ENCODE data around the gene CLIC4. TPM values are rescaled to one million over a fixed set of nuclear protein-coding genes. Genes with fewer than 3 reads are reported as not detected.

Gene CLIC4
- polyA plus RNA-seq, 1 experiment = 561 TPM

DNA sequence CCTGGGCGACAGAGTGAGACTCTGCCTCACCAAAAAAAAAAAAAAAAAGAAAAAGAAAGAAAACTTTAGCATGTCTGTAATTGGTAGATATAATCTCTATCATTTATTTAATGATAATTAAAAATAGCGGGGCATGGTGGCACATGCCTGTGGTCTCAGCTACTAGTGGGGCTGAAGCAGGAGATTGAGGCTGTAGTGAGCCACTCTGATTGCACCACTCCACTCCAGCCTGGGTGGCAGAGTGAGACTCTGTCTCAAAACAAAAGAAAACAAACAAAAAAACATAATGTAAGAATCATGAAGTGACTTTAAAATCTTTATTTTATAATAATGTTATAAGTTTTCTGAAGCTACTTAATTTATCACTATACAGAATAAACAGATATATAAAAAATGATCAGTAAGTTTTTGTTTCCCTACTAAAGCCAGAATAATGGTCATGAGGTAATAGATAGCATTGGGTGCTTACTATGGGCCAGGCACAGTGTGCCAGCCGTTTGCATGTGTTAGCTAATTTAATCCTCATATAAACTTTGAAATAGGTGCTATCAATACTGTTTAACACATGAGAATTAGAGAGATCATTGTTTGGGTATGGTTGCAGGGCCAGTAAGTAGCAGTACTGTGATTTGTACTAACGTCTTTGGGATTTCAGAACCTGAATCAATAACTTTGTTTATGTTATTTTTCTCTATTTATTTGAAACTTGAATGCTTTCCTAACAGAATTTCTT, 23.8 kb downstream of the CLIC4 start:
- POLR2A ChIA-PET = interaction anchor here (0.6 to 3.5 kb wide), 2 partner anchors 24 to 85 kb away, joined by 3 to 14 read pairs; partner anchors contain the start of gene CLIC4
- H3K27ac ChIP-seq (ENCODE audit: low read depth, low read length) = peak overlapping the region; percentile 75
- CTCF ChIA-PET = interaction anchor here (0.6 to 2.8 kb wide), 4 partner anchors 9 to 80 kb away, joined by 3 to 13 read pairs (median 4); no protein-coding TSS in a partner anchor

DNA sequence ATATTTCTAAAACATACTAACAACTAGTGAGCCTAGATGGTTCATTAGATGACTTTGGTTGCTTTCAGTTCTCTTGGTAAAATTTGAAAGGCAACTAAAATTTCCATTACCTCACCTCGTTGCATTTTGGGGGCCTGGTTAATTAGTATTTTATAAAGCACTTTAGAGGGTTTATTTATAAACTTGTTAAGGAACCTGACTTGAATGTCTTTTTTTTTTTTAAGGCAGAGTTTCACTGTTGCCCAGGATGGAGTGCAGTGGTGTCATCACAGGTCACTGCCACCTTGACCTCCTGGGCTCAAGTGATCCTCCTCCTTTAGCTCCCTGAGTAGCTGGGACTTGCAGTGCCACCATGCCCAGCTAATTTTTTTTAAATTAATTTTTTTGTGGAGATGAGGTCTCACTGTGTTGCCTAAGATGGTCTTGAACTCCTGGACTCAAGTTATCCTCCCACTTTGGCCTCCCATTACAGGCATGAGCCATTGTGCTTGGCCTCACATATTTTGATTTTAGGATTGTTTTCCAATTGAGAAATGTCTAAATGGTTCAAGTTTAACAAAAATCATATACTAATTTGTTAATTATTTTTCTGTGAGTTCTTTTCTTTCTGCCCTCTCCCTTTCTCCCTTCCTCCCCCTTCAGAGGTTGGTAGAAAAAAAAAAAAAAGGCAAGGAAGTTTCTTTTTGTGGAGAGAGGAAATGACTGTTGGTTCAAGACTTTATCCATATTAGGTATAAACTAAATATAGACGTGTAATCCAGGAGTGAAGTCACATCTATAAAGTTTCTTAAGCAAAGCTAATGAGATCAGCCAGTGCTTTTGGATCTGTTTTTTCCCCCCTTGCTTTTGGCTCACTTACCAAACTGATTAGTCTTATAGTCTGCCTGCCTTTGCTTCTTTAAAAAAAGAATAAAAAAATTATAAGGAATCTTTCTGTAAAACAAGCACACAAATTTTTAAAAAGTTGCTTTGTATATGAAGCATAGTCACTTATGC, 24.7 kb downstream of the CLIC4 start:
- H3K27me3 ChIP-seq (ENCODE audit: control insufficient read depth, insufficient read depth, low read length) = no peaks in the 10 kb centered on the region
- POLR2A ChIA-PET = interaction anchor here (0.6 to 3.5 kb wide), 2 partner anchors 25 to 86 kb away, joined by 3 to 14 read pairs; partner anchors contain the start of gene CLIC4

More for the DNA sequence above, 23.8 kb downstream of the CLIC4 start:
- no peaks in the 10 kb centered on the region for H3K27me3 ChIP-seq (ENCODE audit: control insufficient read depth, insufficient read depth, low read length)
- no peak for DNase-seq (ENCODE audit: low read depth, low spot score)
- no peaks in the 10 kb centered on the region for H3K9me3 ChIP-seq (ENCODE audit: control insufficient read depth, insufficient read depth, low read length)
- TF ChIP-seq, protein P1, sequence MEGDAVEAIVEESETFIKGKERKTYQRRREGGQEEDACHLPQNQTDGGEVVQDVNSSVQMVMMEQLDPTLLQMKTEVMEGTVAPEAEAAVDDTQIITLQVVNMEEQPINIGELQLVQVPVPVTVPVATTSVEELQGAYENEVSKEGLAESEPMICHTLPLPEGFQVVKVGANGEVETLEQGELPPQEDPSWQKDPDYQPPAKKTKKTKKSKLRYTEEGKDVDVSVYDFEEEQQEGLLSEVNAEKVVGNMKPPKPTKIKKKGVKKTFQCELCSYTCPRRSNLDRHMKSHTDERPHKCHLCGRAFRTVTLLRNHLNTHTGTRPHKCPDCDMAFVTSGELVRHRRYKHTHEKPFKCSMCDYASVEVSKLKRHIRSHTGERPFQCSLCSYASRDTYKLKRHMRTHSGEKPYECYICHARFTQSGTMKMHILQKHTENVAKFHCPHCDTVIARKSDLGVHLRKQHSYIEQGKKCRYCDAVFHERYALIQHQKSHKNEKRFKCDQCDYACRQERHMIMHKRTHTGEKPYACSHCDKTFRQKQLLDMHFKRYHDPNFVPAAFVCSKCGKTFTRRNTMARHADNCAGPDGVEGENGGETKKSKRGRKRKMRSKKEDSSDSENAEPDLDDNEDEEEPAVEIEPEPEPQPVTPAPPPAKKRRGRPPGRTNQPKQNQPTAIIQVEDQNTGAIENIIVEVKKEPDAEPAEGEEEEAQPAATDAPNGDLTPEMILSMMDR (IDR thresholded peaks at IDR 0.05; ENCODE audit: low read depth, low read length) = no peak
- H3K4me3 ChIP-seq (ENCODE audit: low read depth, low read length) = no peak overlapping the region

DNA sequence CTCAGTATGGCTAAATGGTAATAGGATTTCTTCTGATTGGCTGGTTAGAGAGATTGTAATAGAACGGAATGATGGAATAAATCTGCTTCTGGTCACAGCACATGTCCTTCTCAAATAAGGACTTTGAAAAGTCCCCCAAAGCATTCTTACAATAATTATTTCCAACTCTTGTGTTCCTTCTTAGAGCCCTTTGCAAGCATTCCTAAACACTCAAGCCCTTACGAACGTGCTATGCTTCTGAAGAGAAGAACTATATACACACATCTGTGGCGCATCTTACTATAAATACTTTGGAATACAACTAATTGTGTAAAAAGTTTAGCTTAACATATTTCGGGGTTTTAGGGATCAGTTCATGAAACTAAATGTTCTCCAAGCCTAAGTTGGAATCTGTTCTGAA, 25.6 kb downstream of the CLIC4 start:
- H3K9me3 ChIP-seq (ENCODE audit: control insufficient read depth, insufficient read depth, low read length) = no peaks in the 10 kb centered on the region
- TF ChIP-seq, protein P1 (IDR thresholded peaks at IDR 0.05; ENCODE audit: low read depth, low read length) = no peak
- POLR2A ChIA-PET = interaction anchor here (3.5 kb wide), 1 partner anchor 26 kb away, joined by 14 read pairs; the partner anchor contains the start of gene CLIC4
- no peaks in the 10 kb centered on the region for H3K27me3 ChIP-seq (ENCODE audit: control insufficient read depth, insufficient read depth, low read length)
- peak overlapping the region; percentile 54 for H3K27ac ChIP-seq (ENCODE audit: low read depth, low read length)
- peak overlapping the region; percentile 11 for H3K4me3 ChIP-seq (ENCODE audit: low read depth, low read length)
- CTCF ChIA-PET = interaction anchor here (0.7 to 2.5 kb wide), 2 partner anchors 23 to 82 kb away, joined by 6 to 10 read pairs; no protein-coding TSS in a partner anchor
- DNase-seq (ENCODE audit: low read depth, low spot score) = no peak

More for the DNA sequence above, 24.7 kb downstream of the CLIC4 start:
- TF ChIP-seq, protein P1 (IDR thresholded peaks at IDR 0.05; ENCODE audit: low read depth, low read length) = no peak
- DNase-seq (ENCODE audit: low read depth, low spot score) = peak; percentile 92
- CTCF ChIA-PET = interaction anchor here (0.6 to 2.8 kb wide), 3 partner anchors 22 to 81 kb away, joined by 3 to 13 read pairs (median 8); no protein-coding TSS in a partner anchor
- Histone ChIP-seq H3K4me3 (ENCODE audit: low read depth, low read length) (no peak overlapping the region), H3K27ac (ENCODE audit: low read depth, low read length) (peak overlapping the region; percentile 97), H3K9me3 (ENCODE audit: control insufficient read depth, insufficient read depth, low read length) (no peaks in the 10 kb centered on the region)

DNA sequence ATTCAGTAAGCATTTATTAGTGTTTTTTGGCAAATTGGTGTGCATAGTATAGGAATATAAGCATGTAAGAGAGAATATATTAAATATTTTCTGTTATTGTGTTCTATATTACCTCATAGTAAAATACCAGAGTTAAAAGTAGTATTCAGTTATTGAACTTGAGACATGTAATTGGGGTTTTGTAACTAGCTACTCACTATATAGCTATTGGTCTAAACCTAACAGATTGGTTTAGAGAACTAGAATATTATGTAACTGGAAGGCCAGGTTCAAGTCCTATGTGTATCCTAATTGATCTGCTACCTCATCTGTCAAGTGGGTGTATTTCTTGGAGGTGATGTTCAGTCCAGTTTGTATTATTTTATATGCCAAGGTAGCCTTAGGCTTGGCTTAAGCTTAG, 26.3 kb downstream of the CLIC4 start:
- CTCF ChIA-PET = interaction anchor here (1.0 to 2.5 kb wide), 2 partner anchors 63 to 83 kb away, joined by 3 to 10 read pairs; no protein-coding TSS in a partner anchor
- TF ChIP-seq, protein P1 (IDR thresholded peaks at IDR 0.05; ENCODE audit: low read depth, low read length) = no peak
- H3K27ac ChIP-seq (ENCODE audit: low read depth, low read length) = peak overlapping the region; percentile 31
- DNase-seq (ENCODE audit: low read depth, low spot score) = no peak
- POLR2A ChIA-PET = interaction anchor here (0.6 to 3.5 kb wide), 2 partner anchors 14 to 26 kb away, joined by 5 to 14 read pairs; partner anchors contain the start of gene CLIC4
- H3K9me3 ChIP-seq (ENCODE audit: control insufficient read depth, insufficient read depth, low read length) = no peaks in the 10 kb centered on the region
- no peak overlapping the region; the same call in 1 of the 2 replicates for H3K4me3 ChIP-seq (ENCODE audit: low read depth, low read length)
- H3K27me3 ChIP-seq (ENCODE audit: control insufficient read depth, insufficient read depth, low read length) = no peaks in the 10 kb centered on the region

Measured in AG04450 (cell line).